IMR-90 (cell line): ENCODE results near the gene AKAP13.

ENCODE experiments used
- CEBPB ChIP-seq: IDR thresholded peaks from 2 replicates; pipeline ENCODE4 v1.6.1; 2012; ENCODE audit warnings: low read depth, low read length, improper control_type of control experiment
- CHD1 ChIP-seq: IDR thresholded peaks from 2 replicates; pipeline ENCODE4 v1.6.1; 2012; ENCODE audit warnings: low read depth, low read length, improper control_type of control experiment
- CTCF ChIP-seq: conservative IDR thresholded peaks from 2 replicates; pipeline ENCODE4 v1.5.1; 2012; ENCODE audit warnings: mild to moderate bottlenecking, low read depth, low read length, improper control_type of control experiment
- FOS ChIP-seq: fragments of 150-350 bp; IDR thresholded peaks from 2 replicates; pipeline ENCODE4 v1.6.1; 2016; ENCODE audit warnings: low read depth, low read length
- POLR2A ChIP-seq: IDR thresholded peaks from 2 replicates; pipeline ENCODE4 v1.6.1; 2012; ENCODE audit warnings: mild to moderate bottlenecking, low read depth, low read length
- RAD21 ChIP-seq: IDR thresholded peaks from 2 replicates; pipeline ENCODE4 v1.6.1; 2012; ENCODE audit warnings: low read length, improper control_type of control experiment
- SMC3 ChIP-seq: fragments of 150-350 bp; IDR thresholded peaks from 2 replicates; pipeline ENCODE4 v1.6.1; 2016; ENCODE audit warnings: low read depth, mild to moderate bottlenecking, antibody characterized with exemption, low read length, moderate library complexity

- TF ChIP-seq CTCF (no peak), CHD1 (no peak), POLR2A (no peak), CEBPB (peak; percentile 72), SMC3 (no peak), RAD21 (no peak), FOS (no peak)
Observed at GRCh38 chr15:85527895-85528294, 147.5 kb downstream of the AKAP13 start.
